ENCODE measurements around the gene LINC00305.

Gene LINC00305

DNA sequence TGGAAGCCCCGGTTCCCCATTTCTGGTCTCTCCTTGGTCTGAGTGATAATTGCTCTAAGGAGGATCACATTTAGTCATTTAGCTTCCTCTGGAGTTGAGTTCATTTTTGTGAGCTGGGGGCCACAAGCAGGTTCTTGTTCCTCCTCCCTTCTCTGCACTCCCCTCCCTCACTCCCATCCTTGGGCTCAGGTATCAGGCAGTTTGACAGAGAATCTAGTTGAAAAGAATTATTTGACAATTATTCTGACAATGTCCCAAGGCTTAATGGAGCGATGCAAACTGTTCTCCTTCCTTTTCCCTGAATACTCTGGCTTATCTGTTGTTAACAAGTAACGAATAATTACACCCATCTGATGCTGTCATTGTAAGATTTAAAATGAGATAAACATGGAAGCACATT, 117.5 kb downstream of the LINC00305 start:
- Histone ChIP-seq H3K4me1 (ENCODE audit: control insufficient read depth, insufficient read depth, low read length) (no peaks in the 10 kb centered on the region), H3K9me3 (ENCODE audit: control insufficient read depth, insufficient read depth, low read depth, low read length) (no peaks in the 10 kb centered on the region; the same call in 1 of the 2 replicates), H3K36me3 (ENCODE audit: control insufficient read depth in 2 of 2, insufficient read depth in 1 of 2, low read length in 2 of 2) (no peaks in the 10 kb centered on the region), H3K27ac (ENCODE audit: extremely low read depth, low read depth, low read length) (no peak overlapping the region), H3K4me3 (ENCODE audit: low read depth, low read length) (no peak overlapping the region)
- ChIA-PET CTCF (no interaction called here), POLR2A (no interaction called here)
- TF ChIP-seq ZNF10 (tag by site-specific recombination; IDR thresholded peaks at IDR 0.05) (no peak), ZNF623 (tag by site-specific recombination; IDR thresholded peaks at IDR 0.05) (no peak), ZNF335 (tag by site-specific recombination; conservative IDR thresholded peaks at IDR 0.05) (no peak), KLF9 (tag by site-specific recombination; IDR thresholded peaks at IDR 0.05; ENCODE audit: low read depth) (no peak), ZNF660 (tag by site-specific recombination; IDR thresholded peaks at IDR 0.05) (no peak), ZNF785 (tag by site-specific recombination; IDR thresholded peaks at IDR 0.05) (no peak), ZNF596 (tag by site-specific recombination; IDR thresholded peaks at IDR 0.05) (no peak), ZNF670 (tag by site-specific recombination; IDR thresholded peaks at IDR 0.05; ENCODE audit: low read depth) (no peak), ZNF174 (tag by site-specific recombination; IDR thresholded peaks at IDR 0.05) (no peak), ZNF184 (tag by site-specific recombination; IDR thresholded peaks at IDR 0.05) (no peak), OSR2 (tag by site-specific recombination; IDR thresholded peaks at IDR 0.05) (no peak)
- TF ChIP-seq, protein P1, sequence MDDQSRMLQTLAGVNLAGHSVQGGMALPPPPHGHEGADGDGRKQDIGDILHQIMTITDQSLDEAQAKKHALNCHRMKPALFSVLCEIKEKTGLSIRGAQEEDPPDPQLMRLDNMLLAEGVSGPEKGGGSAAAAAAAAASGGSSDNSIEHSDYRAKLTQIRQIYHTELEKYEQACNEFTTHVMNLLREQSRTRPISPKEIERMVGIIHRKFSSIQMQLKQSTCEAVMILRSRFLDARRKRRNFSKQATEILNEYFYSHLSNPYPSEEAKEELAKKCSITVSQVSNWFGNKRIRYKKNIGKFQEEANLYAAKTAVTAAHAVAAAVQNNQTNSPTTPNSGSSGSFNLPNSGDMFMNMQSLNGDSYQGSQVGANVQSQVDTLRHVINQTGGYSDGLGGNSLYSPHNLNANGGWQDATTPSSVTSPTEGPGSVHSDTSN (CRISPR knock-in tag; IDR thresholded peaks at IDR 0.05), result no peak
- TF ChIP-seq, protein P2, sequence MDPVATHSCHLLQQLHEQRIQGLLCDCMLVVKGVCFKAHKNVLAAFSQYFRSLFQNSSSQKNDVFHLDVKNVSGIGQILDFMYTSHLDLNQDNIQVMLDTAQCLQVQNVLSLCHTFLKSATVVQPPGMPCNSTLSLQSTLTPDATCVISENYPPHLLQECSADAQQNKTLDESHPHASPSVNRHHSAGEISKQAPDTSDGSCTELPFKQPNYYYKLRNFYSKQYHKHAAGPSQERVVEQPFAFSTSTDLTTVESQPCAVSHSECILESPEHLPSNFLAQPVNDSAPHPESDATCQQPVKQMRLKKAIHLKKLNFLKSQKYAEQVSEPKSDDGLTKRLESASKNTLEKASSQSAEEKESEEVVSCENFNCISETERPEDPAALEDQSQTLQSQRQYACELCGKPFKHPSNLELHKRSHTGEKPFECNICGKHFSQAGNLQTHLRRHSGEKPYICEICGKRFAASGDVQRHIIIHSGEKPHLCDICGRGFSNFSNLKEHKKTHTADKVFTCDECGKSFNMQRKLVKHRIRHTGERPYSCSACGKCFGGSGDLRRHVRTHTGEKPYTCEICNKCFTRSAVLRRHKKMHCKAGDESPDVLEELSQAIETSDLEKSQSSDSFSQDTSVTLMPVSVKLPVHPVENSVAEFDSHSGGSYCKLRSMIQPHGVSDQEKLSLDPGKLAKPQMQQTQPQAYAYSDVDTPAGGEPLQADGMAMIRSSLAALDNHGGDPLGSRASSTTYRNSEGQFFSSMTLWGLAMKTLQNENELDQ (tag by site-specific recombination; IDR thresholded peaks at IDR 0.05; ENCODE audit: low read depth), result no peak
- TF ChIP-seq, protein P3, sequence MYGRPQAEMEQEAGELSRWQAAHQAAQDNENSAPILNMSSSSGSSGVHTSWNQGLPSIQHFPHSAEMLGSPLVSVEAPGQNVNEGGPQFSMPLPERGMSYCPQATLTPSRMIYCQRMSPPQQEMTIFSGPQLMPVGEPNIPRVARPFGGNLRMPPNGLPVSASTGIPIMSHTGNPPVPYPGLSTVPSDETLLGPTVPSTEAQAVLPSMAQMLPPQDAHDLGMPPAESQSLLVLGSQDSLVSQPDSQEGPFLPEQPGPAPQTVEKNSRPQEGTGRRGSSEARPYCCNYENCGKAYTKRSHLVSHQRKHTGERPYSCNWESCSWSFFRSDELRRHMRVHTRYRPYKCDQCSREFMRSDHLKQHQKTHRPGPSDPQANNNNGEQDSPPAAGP (tag by site-specific recombination; IDR thresholded peaks at IDR 0.05), result no peak
- TF ChIP-seq, protein P4, sequence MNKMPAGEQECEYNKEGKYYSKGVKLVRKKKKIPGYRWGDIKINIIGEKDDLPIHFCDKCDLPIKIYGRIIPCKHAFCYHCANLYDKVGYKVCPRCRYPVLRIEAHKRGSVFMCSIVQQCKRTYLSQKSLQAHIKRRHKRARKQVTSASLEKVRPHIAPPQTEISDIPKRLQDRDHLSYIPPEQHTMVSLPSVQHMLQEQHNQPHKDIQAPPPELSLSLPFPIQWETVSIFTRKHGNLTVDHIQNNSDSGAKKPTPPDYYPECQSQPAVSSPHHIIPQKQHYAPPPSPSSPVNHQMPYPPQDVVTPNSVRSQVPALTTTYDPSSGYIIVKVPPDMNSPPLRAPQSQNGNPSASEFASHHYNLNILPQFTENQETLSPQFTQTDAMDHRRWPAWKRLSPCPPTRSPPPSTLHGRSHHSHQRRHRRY (tag by site-specific recombination; IDR thresholded peaks at IDR 0.05), result no peak
- TF ChIP-seq, protein P5, sequence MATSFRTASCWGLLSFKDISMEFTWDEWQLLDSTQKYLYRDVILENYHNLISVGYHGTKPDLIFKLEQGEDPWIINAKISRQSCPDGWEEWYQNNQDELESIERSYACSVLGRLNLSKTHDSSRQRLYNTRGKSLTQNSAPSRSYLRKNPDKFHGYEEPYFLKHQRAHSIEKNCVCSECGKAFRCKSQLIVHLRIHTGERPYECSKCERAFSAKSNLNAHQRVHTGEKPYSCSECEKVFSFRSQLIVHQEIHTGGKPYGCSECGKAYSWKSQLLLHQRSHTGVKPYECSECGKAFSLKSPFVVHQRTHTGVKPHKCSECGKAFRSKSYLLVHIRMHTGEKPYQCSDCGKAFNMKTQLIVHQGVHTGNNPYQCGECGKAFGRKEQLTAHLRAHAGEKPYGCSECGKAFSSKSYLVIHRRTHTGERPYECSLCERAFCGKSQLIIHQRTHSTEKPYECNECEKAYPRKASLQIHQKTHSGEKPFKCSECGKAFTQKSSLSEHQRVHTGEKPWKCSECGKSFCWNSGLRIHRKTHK (tag by site-specific recombination; IDR thresholded peaks at IDR 0.05), result no peak
